SK-N-SH treated with all-trans-retinoic acid at 6 μM for 48 hours (cell line): ENCODE measurements around the gene TSG101.

Experiments used
- ATAC-seq: fragments of 200-7000 bp; cut with Tn5 transposase; 3 replicates; pipeline ENCODE4 v1.9.1; 2020; ENCODE audit warnings: mild to moderate bottlenecking, moderate library complexity
- ARNTL ChIP-seq: fragments of 450-650 bp; formaldehyde crosslinking; IDR thresholded peaks from 2 replicates; pipeline ENCODE4 v1.5.0; 2020; ENCODE audit warnings: low read depth, mild to moderate bottlenecking, moderate library complexity, borderline replicate concordance
- BACH2 ChIP-seq: fragments of 250-450 bp; sonication (Bioruptor Pico); IDR thresholded peaks from 2 replicates; pipeline ENCODE4 v1.9.0; 2021; ENCODE audit warnings: mild to moderate bottlenecking, borderline replicate concordance
- CREB5 ChIP-seq: fragments of 250-450 bp; sonication (Bioruptor Pico); IDR thresholded peaks from 2 replicates; pipeline ENCODE4 v1.5.1; 2020; ENCODE audit warnings: low read depth, mild to moderate bottlenecking, moderate library complexity
- CSDC2 ChIP-seq: fragments of 250-450 bp; sonication (Bioruptor Pico); IDR thresholded peaks from 2 replicates; pipeline ENCODE4 v1.5.0; 2020; ENCODE audit warnings: mild to moderate bottlenecking, moderate library complexity
- CSRNP3 ChIP-seq: fragments of 250-450 bp; sonication (Bioruptor Pico); IDR thresholded peaks from 2 replicates; pipeline ENCODE4 v1.5.1; 2021; ENCODE audit warnings: mild to moderate bottlenecking, moderate library complexity
- ESRRG ChIP-seq: fragments of 250-450 bp; sonication (Bioruptor Pico); IDR thresholded peaks from 2 replicates; pipeline ENCODE4 v1.6.1; 2021; ENCODE audit warnings: mild to moderate bottlenecking
- GLIS3 ChIP-seq: fragments of 250-450 bp; sonication (Bioruptor Pico); IDR thresholded peaks from 2 replicates; pipeline ENCODE4 v1.5.0; 2020; ENCODE audit warnings: mild to moderate bottlenecking, moderate library complexity
- ISL1 ChIP-seq: fragments of 250-450 bp; sonication (Bioruptor Pico); IDR thresholded peaks from 2 replicates; pipeline ENCODE4 v2.1.2; 2022; ENCODE audit warnings: mild to moderate bottlenecking, moderate library complexity
- OSR1 ChIP-seq: fragments of 250-450 bp; sonication (Bioruptor Pico); IDR thresholded peaks from 2 replicates; pipeline ENCODE4 v1.8.0; 2022; ENCODE audit warnings: moderate library complexity, mild to moderate bottlenecking, inconsistent platforms
- PATZ1 ChIP-seq: fragments of 250-450 bp; sonication (Bioruptor Pico); IDR thresholded peaks from 2 replicates; pipeline ENCODE4 v1.8.0; 2020; ENCODE audit warnings: mild to moderate bottlenecking, moderate library complexity, borderline replicate concordance
- POU6F1 ChIP-seq: fragments of 250-450 bp; sonication (Bioruptor Pico); IDR thresholded peaks from 2 replicates; pipeline ENCODE4 v1.8.0; 2021; ENCODE audit warnings: low read depth, mild to moderate bottlenecking, moderate library complexity, borderline replicate concordance
- PPARA ChIP-seq: fragments of 250-450 bp; sonication (Bioruptor Pico); IDR thresholded peaks from 2 replicates; pipeline ENCODE4 v1.5.0; 2020; ENCODE audit warnings: mild to moderate bottlenecking, borderline replicate concordance
- RARB ChIP-seq: fragments of 250-450 bp; sonication (Bioruptor Pico); IDR thresholded peaks from 2 replicates; pipeline ENCODE4 v1.8.0; 2021; ENCODE audit warnings: mild to moderate bottlenecking, moderate library complexity
- TCF4 ChIP-seq: fragments of 250-450 bp; sonication (Bioruptor Pico); IDR thresholded peaks from 2 replicates; pipeline ENCODE4 v1.8.0; 2021; ENCODE audit warnings: mild to moderate bottlenecking, moderate library complexity, borderline replicate concordance
- TSHZ2 ChIP-seq: fragments of 250-450 bp; sonication (Bioruptor Pico); IDR thresholded peaks from 2 replicates; pipeline ENCODE4 v1.5.0; 2020; ENCODE audit warnings: mild to moderate bottlenecking, moderate library complexity
- ZC3H10 ChIP-seq: fragments of 250-450 bp; sonication (Bioruptor Pico); IDR thresholded peaks from 2 replicates; pipeline ENCODE4 v1.5.1; 2021; ENCODE audit warnings: mild to moderate bottlenecking, moderate library complexity
- ZFP3 ChIP-seq: fragments of 250-450 bp; sonication (Bioruptor Pico); IDR thresholded peaks from 2 replicates; pipeline ENCODE4 v1.5.0; 2020; ENCODE audit warnings: mild to moderate bottlenecking, moderate library complexity
- ZFP30 ChIP-seq: fragments of 450-650 bp; formaldehyde crosslinking; IDR thresholded peaks from 2 replicates; pipeline ENCODE4 v1.5.0; 2022; ENCODE audit warnings: mild to moderate bottlenecking, moderate library complexity
- ZNF70 ChIP-seq: fragments of 450-650 bp; formaldehyde crosslinking; IDR thresholded peaks from 2 replicates; pipeline ENCODE4 v1.5.0; 2020; ENCODE audit warnings: mild to moderate bottlenecking, moderate library complexity
- ZNF8 ChIP-seq: fragments of 450-650 bp; formaldehyde crosslinking; IDR thresholded peaks from 2 replicates; pipeline ENCODE4 v1.5.0; 2020; ENCODE audit warnings: mild to moderate bottlenecking, moderate library complexity

The TSG101 gene

GRCh38 chr11:18466402-18466801 is 60.3 kb downstream of the TSG101 start:
- TF ChIP-seq PATZ1 (CRISPR knock-in tag) (no peak), TCF4 (CRISPR knock-in tag) (no peak), ARNTL (CRISPR knock-in tag) (no peak), ZNF70 (CRISPR knock-in tag) (no peak), OSR1 (no peak), CSRNP3 (CRISPR knock-in tag) (no peak), CSDC2 (CRISPR knock-in tag) (no peak)
- TF ChIP-seq, all 23 proteins: peak for 0

GRCh38 chr11:18463439-18463838 is 63.3 kb downstream of the TSG101 start:
- no peak for ATAC-seq
- no peak for TF ChIP-seq GLIS3 (CRISPR knock-in tag)
- TF ChIP-seq BACH2, result no peak
- no peak for TF ChIP-seq POU6F1 (CRISPR knock-in tag)
- no peak for TF ChIP-seq ZNF70 (CRISPR knock-in tag)
- no peak for TF ChIP-seq CSDC2 (CRISPR knock-in tag)
- no peak for TF ChIP-seq ZNF8
- no peak for TF ChIP-seq TSHZ2 (CRISPR knock-in tag)
- TF ChIP-seq ZFP30 (CRISPR knock-in tag), result no peak
- no peak for TF ChIP-seq RARB (CRISPR knock-in tag)
- no peak for TF ChIP-seq ISL1 (CRISPR knock-in tag)
- no peak for TF ChIP-seq ZC3H10 (CRISPR knock-in tag)
- TF ChIP-seq ARNTL (CRISPR knock-in tag), result no peak
- TF ChIP-seq PATZ1 (CRISPR knock-in tag), result no peak
- no peak for TF ChIP-seq CREB5
- TF ChIP-seq CSRNP3 (CRISPR knock-in tag), result no peak
- no peak for TF ChIP-seq ESRRG (CRISPR knock-in tag)
- no peak for TF ChIP-seq ZFP3
- no peak for TF ChIP-seq PPARA
- TF ChIP-seq TCF4 (CRISPR knock-in tag), result no peak

More at GRCh38 chr11:18466402-18466801, 60.3 kb downstream of the TSG101 start:
- ATAC-seq, result no peak
